GM21390 (cell line): ENCODE measurements around the gene ACAP1.
A peak's percentile ranks its signal among the peaks of the same experiment; 100 is the strongest.

Source experiments
- ATAC-seq: cut with Tn5 transposase; IDR thresholded peaks from one replicate; pipeline ENCODE4 v1.9.1; 2021; ENCODE audit not compliant: unreplicated experiment

Gene ACAP1, protein sequence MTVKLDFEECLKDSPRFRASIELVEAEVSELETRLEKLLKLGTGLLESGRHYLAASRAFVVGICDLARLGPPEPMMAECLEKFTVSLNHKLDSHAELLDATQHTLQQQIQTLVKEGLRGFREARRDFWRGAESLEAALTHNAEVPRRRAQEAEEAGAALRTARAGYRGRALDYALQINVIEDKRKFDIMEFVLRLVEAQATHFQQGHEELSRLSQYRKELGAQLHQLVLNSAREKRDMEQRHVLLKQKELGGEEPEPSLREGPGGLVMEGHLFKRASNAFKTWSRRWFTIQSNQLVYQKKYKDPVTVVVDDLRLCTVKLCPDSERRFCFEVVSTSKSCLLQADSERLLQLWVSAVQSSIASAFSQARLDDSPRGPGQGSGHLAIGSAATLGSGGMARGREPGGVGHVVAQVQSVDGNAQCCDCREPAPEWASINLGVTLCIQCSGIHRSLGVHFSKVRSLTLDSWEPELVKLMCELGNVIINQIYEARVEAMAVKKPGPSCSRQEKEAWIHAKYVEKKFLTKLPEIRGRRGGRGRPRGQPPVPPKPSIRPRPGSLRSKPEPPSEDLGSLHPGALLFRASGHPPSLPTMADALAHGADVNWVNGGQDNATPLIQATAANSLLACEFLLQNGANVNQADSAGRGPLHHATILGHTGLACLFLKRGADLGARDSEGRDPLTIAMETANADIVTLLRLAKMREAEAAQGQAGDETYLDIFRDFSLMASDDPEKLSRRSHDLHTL

DNA sequence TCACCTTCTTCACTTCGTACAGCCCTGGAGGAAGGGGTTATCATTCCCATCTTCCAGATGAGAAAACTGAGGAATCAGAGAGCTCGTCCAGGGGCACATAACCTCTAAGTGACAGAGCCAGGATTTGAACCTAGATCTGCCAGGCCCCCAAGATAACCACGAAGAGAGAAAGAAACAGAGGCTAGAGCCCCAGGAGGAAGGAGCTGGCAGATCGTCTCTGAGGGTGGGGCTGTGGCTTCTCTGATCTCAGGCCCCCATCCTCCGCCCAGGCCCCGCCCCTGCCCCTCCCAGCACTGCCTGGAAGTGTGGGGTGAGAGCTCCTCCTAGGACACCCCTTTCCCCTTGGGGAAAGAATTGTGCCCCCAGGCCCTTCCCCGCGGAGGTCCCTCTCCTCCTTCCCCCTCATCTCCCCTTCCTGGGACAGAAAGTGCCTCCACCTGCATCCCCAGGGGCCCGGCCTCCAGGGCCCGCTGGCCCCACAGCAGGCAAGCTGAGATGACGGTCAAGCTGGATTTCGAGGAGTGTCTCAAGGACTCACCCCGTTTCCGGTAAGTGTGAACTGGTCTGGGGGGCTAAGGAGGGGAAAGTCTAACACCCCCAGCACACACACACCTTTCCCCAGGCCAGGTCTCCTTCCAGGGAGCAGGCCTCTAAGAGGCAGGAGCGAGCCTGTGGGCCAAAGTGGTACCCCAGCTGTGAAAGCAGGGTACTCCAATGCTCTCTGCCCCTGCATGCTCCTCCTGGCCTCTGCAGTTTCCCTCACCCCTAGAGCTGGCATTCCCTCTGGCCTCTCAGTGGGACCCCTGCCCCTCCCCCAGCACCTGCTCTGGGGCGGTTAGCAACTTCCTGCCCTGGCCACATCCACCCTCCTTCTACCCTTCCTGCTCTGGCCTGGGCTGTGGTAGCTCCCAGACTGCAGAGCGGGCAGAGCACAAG lies at the start of gene ACAP1:
ACAP1 (plus strand) TSS at position 290 of the 936 bp plus-strand sequence; CDS start at position 496, 206 bp downstream.
- ATAC-seq: no peak

DNA sequence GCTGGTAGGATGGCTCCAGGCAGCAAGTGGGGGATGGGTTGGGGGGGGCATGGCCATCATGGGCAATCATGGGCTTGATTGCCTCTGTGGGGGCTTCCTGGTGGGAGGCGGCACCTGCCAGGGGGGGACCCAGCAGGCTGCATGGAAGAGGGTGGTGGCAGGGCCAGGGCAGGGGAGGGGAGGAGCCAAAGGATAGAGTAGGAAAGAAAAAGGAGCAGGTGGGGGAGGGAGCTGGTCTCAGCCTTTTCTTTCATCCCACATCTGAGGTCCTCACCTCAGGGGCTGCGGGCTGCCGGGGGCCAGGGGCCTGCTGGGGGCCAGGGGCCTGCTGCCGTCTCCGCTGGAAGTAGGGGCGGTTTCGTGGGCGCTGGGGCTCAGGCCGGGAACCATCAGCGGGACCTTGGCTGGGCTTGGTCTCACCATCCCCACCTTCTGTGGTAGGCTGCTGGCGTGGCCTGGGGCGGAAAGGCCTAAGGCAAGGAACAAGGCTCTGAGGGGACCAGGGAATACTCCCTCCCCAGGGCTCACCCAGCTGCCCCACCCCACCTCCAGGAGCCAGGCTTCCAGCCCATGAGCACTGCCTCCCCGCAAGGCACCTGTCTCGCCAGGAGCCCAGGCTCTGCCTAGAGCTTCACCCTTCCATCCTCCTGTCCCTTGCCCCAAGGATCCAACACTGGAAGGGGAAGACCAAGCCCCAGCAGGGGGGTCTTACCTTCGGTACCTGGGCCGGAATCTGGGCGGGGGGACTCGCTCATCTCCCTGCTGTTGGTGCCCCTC lies 46.9 kb upstream of the ACAP1 start:
- no peak for ATAC-seq

DNA sequence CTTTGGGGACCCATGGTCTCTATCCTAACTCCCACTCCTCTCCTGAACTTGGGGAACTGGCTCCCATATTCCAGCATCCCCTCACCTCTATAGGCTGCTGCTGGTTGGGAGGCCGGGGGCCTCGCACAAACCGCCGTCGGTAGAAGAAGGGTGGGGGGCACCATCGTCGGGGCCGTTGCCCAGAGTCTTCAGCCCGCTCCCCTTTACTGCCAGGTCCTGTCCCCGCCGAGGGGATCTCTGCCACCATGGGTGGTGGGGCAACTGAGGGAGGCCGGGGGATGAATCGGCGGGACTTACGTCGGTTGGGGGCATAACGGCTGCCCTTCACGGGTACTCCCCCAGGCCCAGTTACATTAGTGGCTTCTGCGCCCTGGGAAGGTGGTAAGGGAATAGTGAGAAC lies 46.2 kb upstream of the ACAP1 start:
- ATAC-seq: no peak

DNA sequence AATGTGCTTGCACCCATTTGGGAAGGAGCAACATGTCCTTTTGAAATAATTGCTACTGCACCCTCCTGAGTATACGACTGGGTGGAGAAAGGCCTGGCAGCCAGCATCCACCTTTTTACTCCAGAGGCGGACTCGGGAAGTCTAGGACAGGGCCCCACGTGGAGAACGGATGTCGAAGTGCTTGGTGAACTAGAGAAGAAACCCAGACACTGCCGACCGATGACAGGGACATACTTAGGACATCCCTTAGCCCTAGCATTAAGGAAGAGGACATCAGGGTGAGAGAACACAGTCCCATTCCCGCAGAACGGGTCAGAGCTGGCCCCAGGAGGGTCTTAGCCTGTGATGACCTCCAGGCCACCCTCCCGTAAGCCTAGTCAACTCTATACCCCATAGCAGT lies 45.6 kb upstream of the ACAP1 start:
- ATAC-seq: no peak

DNA sequence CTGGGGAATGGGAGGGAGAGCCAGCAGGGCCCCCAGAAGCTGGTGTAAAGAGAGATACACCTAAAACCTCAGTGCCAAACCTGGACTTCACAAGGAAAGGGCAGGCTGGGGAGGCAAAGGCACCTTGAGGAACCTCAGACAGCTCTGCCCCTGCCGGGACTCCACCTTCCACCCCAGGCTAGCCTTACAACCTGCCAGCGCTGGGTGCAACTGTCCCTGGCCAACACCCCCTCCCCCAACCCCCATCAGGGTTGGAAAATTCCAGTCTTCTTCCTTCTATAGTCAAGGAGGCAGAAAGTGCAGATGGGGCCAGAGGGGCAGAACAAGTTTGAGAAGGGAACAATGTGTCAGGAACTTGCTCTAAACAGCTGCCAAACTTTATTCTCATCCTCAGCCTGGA lies 44.1 kb upstream of the ACAP1 start:
- ATAC-seq: no peak

DNA sequence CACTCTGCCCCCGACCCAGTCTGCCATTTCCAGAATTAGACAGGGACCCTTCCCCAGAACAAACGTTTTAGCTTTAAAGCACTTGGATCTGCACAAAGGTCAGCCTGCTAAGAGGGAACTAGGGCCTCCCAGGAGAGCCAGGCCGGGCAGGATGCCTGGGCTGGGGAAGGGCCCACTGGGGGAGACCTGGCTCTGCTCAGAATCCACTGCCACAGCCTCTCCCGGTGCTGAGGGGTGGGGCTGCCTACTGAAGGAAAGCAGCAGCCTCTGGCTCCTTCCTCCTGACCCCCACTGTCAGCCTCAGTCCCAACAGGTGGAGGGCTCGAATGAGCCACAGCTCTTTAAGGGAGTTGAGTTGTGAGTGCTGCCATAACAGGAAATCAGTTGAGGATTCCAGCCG lies 43.6 kb upstream of the ACAP1 start:
- no peak for ATAC-seq

DNA sequence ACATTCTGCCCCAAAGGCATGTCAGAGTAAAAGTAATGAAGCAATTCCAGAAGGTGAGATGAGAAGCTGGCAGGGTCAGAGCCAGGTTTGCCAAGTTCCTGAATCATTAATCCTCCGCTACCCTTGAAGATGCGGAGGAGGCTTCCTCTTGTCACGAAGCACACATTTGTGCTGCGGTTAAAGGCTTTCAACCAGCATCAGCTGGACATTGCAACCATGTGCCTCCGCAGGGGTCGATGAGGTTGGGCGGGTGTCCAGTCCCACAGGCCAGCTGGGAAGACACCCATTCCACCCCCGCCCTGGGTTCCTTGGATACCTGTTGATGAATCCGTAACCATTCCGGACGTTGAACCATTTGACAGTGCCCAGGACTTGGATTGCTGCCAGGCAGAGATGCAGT lies 43.2 kb upstream of the ACAP1 start:
- no peak for ATAC-seq

DNA sequence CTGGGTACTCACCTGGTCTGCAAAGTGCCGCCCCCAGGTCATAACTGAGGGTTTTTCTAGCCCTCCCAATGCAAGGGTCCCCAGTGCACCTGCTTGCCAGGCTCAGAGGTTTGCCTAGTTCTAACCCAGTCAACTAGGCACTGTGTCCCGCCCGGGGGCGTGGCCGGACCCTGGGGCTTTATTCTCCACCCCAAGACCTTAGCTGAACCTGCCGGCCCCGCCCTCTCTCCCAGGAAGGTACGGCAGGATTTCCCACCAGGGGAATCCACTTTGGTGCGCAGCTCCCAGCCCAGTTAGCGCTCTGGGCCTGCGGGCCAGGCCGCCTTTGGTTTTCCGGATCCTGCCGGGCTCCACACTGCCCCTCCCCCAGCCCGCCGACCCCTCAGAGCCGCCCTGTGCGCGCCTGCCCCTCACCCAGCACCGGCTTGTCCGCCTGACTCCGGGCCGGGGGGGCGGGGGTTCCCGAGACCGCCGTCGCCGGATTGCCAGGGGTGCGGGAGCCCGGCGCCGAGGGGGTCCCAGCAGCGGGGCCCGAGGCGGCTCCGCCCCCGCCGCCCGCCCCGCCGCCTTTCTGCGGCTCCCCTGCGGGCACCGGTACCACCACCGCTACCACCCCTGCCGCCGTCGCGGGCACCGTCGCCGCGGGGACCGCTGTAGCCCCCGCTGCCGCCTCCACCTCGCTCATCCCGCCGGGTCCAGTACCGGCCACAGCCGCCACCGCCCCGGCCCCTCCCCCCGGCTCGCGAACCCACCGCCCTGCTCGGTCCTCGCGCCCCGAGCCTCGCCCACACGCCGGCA lies 42.3 kb upstream of the ACAP1 start:
- no peak for ATAC-seq

DNA sequence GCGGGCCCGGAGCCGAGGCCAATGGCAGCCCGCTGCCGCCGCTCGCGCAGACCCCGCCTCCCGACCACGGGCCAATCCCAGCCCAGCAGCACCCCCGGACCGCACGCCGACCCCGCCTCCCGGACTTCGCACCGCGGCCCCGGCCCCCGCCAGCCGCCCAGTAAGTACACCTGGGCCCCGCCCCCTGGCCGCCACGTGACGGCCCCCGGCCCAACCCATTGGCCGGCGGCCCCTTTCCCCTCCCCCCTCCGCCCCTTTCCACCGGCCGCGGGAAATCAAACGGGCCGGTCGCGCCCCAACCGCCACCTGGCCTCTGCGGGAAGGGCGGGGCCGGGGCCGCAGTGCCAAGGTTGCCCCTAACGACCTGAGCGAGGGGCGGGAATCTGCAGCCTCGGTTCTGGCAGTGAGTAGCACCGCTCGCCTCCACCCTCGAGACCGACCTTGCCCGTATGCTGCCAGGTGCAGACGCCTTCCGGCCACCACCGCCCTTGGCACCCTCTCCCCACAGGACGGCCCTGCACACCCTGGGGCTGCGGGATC lies 41.6 kb upstream of the ACAP1 start, which contains the start of gene YBX2:
YBX2 (minus strand) TSS at position 26 of the 540 bp plus-strand sequence. CDS start 139 bp downstream, outside the sequence.
- ATAC-seq: no peak

DNA sequence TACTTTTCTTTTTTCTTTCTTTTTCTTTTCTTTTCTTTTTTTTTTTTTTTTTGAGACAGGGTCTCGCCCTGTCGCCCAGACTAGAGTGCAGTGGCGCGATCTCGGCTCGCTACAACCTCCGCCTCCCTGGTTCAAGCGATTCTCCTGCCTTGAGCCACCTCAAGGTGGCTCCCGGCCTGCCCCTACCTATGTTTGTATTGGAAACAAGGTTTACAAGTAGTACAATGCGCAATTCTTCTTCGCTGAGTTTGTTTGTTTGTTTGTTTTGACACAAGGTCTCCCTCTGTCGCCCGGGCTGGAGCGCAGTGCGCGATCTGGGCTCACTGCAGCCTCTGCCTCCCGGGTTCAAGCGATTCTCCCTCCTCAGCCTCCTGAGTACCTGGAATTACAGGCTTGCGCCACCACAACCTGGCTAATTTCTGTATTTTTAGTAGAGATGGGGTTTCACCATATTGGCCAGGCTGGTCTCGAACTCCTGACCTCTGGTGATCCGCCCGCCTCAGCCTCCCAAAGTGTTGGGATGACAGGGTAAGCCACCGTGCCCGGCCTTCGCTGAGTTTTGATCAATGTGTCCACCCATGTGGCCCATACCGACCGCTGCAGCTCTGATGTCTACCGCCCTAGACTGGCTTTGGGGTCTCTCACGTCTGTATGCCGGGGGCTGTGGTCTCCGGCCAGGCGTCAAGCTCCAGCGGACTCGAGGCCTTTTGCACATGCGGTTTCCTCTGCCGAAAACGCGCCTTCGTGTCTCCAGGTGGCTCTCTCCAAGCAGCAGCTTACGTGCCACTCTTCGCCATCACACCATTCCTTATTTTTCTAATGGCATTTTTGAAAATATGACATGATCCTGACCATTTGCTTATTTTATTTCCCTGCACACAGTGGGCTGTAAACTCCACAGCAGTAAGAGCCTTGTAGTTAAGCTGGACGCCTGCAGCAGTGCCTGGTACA lies 40.8 kb upstream of the ACAP1 start:
- ATAC-seq: no peak

DNA sequence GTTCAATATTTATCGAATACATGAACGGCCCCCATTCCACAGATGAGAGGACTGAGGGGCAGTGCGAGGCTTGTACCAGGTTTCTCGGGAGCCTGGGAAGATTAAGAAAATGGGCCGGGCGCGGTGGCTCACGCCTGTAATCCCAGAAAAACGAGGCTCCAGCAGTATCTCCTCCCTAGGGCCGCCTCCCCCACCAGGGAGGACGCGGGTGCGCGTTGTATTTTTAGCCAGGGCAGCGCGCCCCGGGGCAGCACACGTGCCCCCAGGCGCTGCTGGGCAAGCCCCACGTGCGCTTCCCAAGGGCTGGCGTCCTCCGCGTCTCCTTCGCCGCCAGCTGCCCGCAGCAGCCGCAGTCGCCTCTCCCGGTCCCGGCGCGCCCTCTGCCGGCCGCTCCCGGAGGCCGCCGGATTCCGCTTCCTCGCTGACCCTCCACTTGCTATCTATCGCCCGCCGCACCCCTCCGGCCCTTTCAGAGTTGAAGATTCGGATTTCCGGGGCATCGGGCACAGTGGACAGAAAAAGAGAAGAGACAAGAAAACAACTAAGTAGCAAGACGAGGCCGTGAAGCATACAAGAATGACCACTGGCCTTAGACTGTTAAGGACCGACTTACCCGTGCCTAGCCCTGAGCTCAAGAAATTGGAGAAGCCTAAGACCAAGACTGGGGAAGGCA lies 40.0 kb upstream of the ACAP1 start:
- ATAC-seq: no peak

DNA sequence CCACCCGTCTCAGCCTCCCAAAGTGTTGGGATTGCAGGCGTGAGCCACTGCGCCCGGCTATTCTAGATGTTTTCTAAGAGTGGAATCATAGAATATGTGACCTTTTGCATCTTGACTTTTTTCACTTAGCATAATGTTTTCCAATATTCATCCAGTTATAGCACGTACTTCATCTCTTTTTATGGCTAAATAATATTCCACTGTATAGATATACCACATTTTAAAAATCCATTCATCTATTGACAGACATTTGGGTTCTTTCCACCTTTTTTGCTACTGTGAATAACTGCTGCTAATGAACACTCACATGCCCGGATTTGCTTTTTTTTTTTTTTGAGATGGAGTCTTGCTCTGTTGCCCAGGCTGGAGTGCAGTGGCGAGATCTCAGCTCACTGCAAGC lies 32.1 kb upstream of the ACAP1 start:
- ATAC-seq: no peak

DNA sequence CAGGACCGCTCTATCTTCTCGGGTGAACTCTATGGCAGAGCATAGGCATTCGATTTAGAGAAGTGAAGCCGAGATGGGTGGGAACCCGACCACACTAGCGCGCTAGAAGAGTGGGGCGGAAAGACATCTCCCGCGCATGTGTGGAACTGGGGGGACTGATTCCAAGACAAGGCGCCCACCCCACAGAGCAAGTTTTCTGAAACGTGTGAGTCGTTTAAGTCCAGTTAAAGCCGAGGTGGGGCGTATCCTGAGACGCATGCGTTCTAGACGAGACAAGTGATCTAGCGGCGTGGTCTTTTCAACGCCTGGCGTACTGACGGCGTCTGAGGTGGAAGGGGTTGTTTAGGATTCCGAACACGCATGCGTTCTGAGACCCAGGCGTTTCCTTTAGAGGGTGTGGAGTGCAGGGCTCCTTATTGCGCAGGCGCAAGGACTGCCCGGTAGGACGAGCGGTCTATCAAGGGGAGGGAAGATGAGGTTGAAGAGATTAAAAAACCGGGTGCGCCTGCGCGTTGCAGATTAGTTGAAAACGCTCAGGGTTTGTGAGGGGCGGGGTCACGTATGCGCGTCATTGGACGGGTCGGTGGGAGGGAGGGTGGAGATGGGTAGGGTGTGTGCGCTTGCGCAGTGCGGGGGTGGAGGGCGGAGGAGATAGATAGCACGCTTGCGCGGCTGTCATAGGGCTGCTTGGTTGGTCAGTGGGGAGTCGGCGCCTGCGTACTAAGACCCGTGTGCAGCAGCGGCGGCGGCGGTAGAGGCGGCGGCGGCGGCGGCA lies 29.2 kb upstream of the ACAP1 start, which contains the start of gene EIF5A:
EIF5A (plus strand) TSS at position 718 of the 775 bp plus-strand sequence. CDS start 2,008 bp downstream, outside the sequence.
- peak; percentile 66 for ATAC-seq

DNA sequence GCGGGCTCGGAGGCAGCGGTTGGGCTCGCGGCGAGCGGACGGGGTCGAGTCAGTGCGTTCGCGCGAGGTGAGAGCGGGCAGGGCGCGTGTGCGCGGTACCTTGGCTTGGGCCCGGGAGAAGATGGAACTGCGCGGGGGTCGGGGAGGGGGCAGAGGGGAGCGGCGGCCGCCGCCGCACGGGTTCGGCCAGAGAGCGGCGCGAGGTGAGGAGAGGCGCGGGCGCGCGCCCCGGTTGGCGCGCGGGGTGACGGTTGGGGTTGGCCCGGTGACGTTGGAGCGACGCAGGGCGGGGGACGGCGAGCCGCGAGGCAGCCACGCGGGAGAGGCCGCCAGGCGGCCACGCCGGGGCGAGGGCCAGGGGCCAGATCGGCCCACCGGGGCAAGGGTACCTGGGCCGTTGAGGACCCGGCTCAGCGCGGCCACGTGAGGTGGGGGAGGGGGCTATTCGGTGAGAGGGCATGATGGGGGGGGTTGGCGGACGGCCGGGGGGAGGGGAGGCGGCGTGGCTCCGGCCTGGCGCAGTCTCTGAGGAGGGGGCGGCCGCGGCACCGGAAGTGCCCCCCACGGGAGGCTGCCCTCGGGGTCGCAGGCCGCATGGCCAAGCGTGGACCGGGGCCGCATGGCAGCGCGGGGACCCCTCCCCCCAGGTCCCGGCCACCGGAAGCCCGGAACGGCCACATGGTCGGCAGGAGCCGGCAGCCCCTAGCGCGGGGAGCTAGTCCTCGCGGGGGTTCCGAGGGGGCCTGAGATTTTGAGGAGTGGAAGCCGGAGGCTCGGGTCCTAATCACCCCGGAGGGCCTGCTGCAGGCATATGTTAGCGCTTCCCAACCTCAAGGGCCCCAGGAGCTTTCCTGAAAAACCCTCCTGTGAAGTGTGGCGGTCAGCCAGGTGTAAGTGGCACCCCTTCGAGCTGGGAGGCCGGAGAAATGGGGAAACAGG lies 28.4 kb upstream of the ACAP1 start:
- ATAC-seq: no peak

DNA sequence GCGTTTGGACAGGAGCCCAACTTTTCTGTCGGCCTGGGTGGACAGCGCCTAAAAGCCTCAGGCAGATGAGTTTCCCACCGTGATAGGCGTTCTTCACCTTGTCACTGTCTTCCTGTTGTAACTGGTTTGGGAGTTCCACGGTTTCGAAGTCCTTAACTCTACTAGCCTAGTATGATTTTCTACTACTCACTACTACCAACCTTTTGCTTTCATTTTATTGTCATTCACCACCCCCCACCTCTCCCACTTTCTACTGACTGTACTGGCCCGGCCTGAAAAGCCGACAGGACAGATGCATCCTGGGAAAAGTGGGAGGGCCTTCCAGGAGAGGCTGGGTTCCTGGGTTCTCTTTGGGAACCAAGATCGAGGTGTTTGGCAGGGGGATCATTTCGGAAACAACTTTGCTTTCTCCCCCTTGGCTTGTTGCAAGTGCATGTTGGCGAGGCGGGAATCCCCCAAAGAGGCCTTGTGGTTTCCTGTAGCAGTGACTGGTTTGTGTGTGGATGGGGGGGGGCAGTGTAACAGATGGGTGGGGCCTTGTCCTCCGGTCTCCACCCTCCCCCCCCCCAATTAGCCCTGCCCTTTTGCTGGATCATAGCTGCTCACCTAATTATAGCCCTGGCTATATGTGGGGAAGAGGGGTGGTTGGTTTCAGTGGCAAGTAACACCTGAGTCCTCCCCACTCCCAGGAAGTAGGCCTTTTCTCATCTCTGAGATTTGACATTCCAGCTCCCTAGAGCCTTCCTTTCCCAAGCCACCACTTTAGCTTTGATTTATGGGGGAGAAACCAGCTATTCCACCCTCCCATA lies 27.5 kb upstream of the ACAP1 start:
- peak; percentile 29 for ATAC-seq
